Activated B cell treated with CpG ODN at 0.5 μM for 24 hours (primary cell): Measurements from ENCODE around the gene JMJD1C. TPM values are rescaled to one million over a fixed set of nuclear protein-coding genes. Genes with fewer than 3 reads are reported as not detected.

Experiments used
- ATAC-seq: fragments of 200-7000 bp; cut with Tn5 transposase; one replicate; pipeline ENCODE4 v1.10.0; 2021; ENCODE audit warnings: low read depth, mild to moderate bottlenecking, moderate library complexity
- CTCF ChIA-PET: fragments of 350-600 bp; sonication (Branson Sonifier 250); formaldehyde crosslinking; loops from one replicate; lab custom pipeline; 2021; ENCODE audit warnings: antibody characterized with exemption; lab: Charles Lee
- POLR2A ChIA-PET: fragments of 350-600 bp; sonication (Branson Sonifier 250); formaldehyde crosslinking; loops from one replicate; lab custom pipeline; 2021; ENCODE audit warnings: antibody characterized with exemption; lab: Charles Lee
- DNase-seq: peaks from one replicate; pipeline ENCODE4 v3.0.0; 2022
- H3K27ac Mint-ChIP-seq: one replicate; pipeline ENCODE4 v1.8.0; 2020; ENCODE audit warnings: mixed read lengths
- H3K27me3 Mint-ChIP-seq: one replicate; pipeline ENCODE4 v1.8.0; 2021; ENCODE audit warnings: mixed read lengths
- H3K36me3 Mint-ChIP-seq: one replicate; pipeline ENCODE4 v1.8.0; 2021; ENCODE audit warnings: low read depth, mixed read lengths
- H3K4me1 Mint-ChIP-seq: one replicate; pipeline ENCODE4 v1.8.0; 2021; ENCODE audit warnings: mixed read lengths
- H3K4me3 Mint-ChIP-seq: one replicate; pipeline ENCODE4 v1.8.0; 2020; ENCODE audit warnings: mild to moderate bottlenecking, mixed read lengths
- H3K9me3 Mint-ChIP-seq: one replicate; pipeline ENCODE4 v1.8.0; 2020; ENCODE audit warnings: mixed read lengths
- CTCF ChIP-seq: fragments of 200-600 bp; IDR thresholded peaks from one replicate; pipeline ENCODE4 v1.8.0; 2022; ENCODE audit warnings: antibody characterized with exemption, mild to moderate bottlenecking
- intact Hi-C: fragments of 100-400 bp; cut with micrococcal nuclease; formaldehyde crosslinking; loops from one replicate; pipeline ENCODE4 v1.15.1; 2024
- total RNA-seq: library from RNA; stranded (reverse); gene quantifications from 2 replicates; pipeline ENCODE4 v1.2.3, GENCODE V29; 2022

Gene JMJD1C
- total RNA-seq, 1 donor from 2014 or later: 176 TPM

- no peak for DNase-seq
- no peak overlapping the region for H3K27ac Mint-ChIP-seq
- intact Hi-C loops: no loop called here
Observed at GRCh38 chr10:63197344-63198092, 268.3 kb downstream of the JMJD1C start.

GRCh38 chr10:63192826-63193225 is 273.0 kb downstream of the JMJD1C start:
- intact Hi-C loops: no loop called here
- Mint-ChIP-seq H3K4me1 (peaks cover under 1% of the 10 kb centered on the region), H3K27me3 (no peaks in the 10 kb centered on the region), H3K4me3 (no peak overlapping the region), H3K36me3 (peaks cover 80% of the 10 kb centered on the region), H3K9me3 (no peaks in the 10 kb centered on the region), H3K27ac (no peak overlapping the region)
- TF ChIP-seq CTCF: no peak
- CTCF ChIA-PET: no interaction called here
- ATAC-seq (no peak), DNase-seq (no peak)
- POLR2A ChIA-PET: no interaction called here

More at GRCh38 chr10:63197344-63198092, 268.3 kb downstream of the JMJD1C start:
- no peaks in the 10 kb centered on the region for H3K9me3 Mint-ChIP-seq
- TF ChIP-seq CTCF: no peak
- CTCF ChIA-PET: no interaction called here
- no peaks in the 10 kb centered on the region for H3K27me3 Mint-ChIP-seq
- no peak for ATAC-seq
- H3K36me3 Mint-ChIP-seq: peaks cover 79% of the 10 kb centered on the region
- POLR2A ChIA-PET: no interaction called here
- no peak overlapping the region for H3K4me3 Mint-ChIP-seq
- H3K4me1 Mint-ChIP-seq: peaks cover 16% of the 10 kb centered on the region

- no peak for TF ChIP-seq CTCF
- CTCF ChIA-PET: interaction anchor here (1.0 to 2.4 kb wide), 4 partner anchors 9 to 545 kb away, joined by 3 to 7 read pairs (median 4); no protein-coding TSS in a partner anchor
- peak overlapping the region; percentile 4 for H3K27ac Mint-ChIP-seq
Observed at GRCh38 chr10:63175534-63175933, 290.2 kb downstream of the JMJD1C start.

GRCh38 chr10:63173468-63174232 is 292.1 kb downstream of the JMJD1C start:
- DNase-seq (no peak), ATAC-seq (peak; percentile 99)
- TF ChIP-seq CTCF: no peak
- Mint-ChIP-seq H3K27ac (peak overlapping the region; percentile 82), H3K4me1 (peaks cover 48% of the 10 kb centered on the region), H3K9me3 (no peaks in the 10 kb centered on the region), H3K27me3 (no peaks in the 10 kb centered on the region), H3K4me3 (peak overlapping the region; percentile 63), H3K36me3 (peaks cover 83% of the 10 kb centered on the region)
- ChIA-PET CTCF (interaction anchor here (1.4 to 1.5 kb wide), 2 partner anchors 456 to 546 kb away, joined by 5 to 7 read pairs; no protein-coding TSS in a partner anchor), POLR2A (interaction anchor here (0.5 to 1.5 kb wide), 4 partner anchors 41 to 580 kb away, joined by 3 to 6 read pairs (median 4); partner anchors contain the start of gene NRBF2)
- intact Hi-C loops: loop anchor here (1.0 to 5.0 kb wide), 4 partner anchors 34 to 457 kb away; partner anchors contain the start of gene NRBF2

More at GRCh38 chr10:63175534-63175933, 290.2 kb downstream of the JMJD1C start:
- intact Hi-C loops: loop anchor here (2.0 kb wide), 1 partner anchor 93 kb away; no protein-coding TSS in a partner anchor
- Mint-ChIP-seq H3K4me3 (no peak overlapping the region), H3K9me3 (no peaks in the 10 kb centered on the region), H3K27me3 (no peaks in the 10 kb centered on the region), H3K36me3 (peaks cover 78% of the 10 kb centered on the region), H3K4me1 (peaks cover 48% of the 10 kb centered on the region)
- DNase-seq (no peak), ATAC-seq (no peak)
- POLR2A ChIA-PET: no interaction called here

DNA sequence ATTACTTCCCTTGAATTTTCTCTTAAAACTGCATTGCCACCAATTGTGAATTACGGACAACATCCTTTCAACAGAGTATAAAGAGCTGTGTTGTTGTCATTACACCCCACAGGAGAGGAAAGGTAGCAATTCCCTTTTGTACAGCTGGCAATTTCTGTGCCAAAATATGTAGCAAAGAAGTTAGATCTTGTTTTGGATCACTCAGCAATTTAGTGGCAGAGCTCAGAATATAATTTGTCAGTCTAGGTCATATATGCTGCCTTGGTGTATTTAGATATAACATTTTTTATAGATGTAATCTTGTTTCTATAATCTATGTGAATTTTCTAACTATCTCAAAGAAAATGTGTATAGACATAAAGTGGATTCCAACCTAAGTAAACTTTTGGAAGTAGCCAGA is 293.9 kb downstream of the JMJD1C start:
- Mint-ChIP-seq H3K4me1 (peaks cover 37% of the 10 kb centered on the region), H3K27me3 (no peaks in the 10 kb centered on the region), H3K27ac (no peak overlapping the region), H3K4me3 (no peak overlapping the region), H3K36me3 (peaks cover 79% of the 10 kb centered on the region), H3K9me3 (no peaks in the 10 kb centered on the region)
- no peak for DNase-seq
- no peak for TF ChIP-seq CTCF
- CTCF ChIA-PET: interaction anchor here (1.4 kb wide), 1 partner anchor 548 kb away, joined by 4 read pairs; no protein-coding TSS in a partner anchor
- POLR2A ChIA-PET: no interaction called here
- intact Hi-C loops: loop anchor here (5.0 kb wide), 1 partner anchor 35 kb away; no protein-coding TSS in a partner anchor
- no peak for ATAC-seq
